Measurements from ENCODE around the gene HIRIP3.

GRCh38 chr16:30026449-30026848, 31.0 kb upstream of the HIRIP3 start:
- no peak for TF ChIP-seq ZNF274 (IDR thresholded peaks at IDR 0.05; ENCODE audit: low read depth, low read length)
- no peak for TF ChIP-seq SUZ12 (IDR thresholded peaks at IDR 0.05; ENCODE audit: extremely low read depth, insufficient read depth, insufficient read length)
- TF ChIP-seq YY1 (IDR thresholded peaks at IDR 0.05; ENCODE audit: insufficient read depth, insufficient read length), result no peak

Data from NT2/D1 (cell line).